GM13976 (cell line): Measurements from ENCODE around the gene PLEKHA8.
A peak's percentile ranks its signal among the peaks of the same experiment; 100 is the strongest.

Experiments
- DNase-seq: peaks from one replicate; pipeline ENCODE4 v3.0.0; 2012; ENCODE audit warnings: low spot score
- CTCF ChIP-seq: IDR thresholded peaks from 2 replicates; pipeline ENCODE4 v1.5.1; 2012; ENCODE audit warnings: borderline replicate concordance, mild to moderate bottlenecking; ENCODE audit not compliant: insufficient read depth; ENCODE audit errors: extremely low read depth, missing control alignments, control extremely low read depth
- in situ Hi-C: fragments of 300-500 bp; cut with MboI; formaldehyde crosslinking; loops from one replicate; pipeline ENCODE4 v1.12.0; 2022; ENCODE audit warnings: low sequenced_read_pairs, mixed read lengths, inconsistent platforms; ENCODE audit not compliant: unreplicated experiment

PLEKHA8 gene

GRCh38 chr7:30049173-30049572 is 21.0 kb downstream of the PLEKHA8 start:
- no peak for TF ChIP-seq CTCF
- in situ Hi-C loops: no loop called here
- DNase-seq: no peak

GRCh38 chr7:30053068-30053467 is 24.9 kb downstream of the PLEKHA8 start:
- TF ChIP-seq CTCF: no peak
- no peak for DNase-seq
- in situ Hi-C loops: no loop called here

GRCh38 chr7:30057741-30058140 is 29.5 kb downstream of the PLEKHA8 start:
- in situ Hi-C loops: no loop called here
- no peak for DNase-seq
- no peak for TF ChIP-seq CTCF

- in situ Hi-C loops: loop anchor here (10.0 kb wide), 1 partner anchor 187 kb away; no protein-coding TSS in a partner anchor
These were observed 33.6 kb downstream of the PLEKHA8 start for GRCh38 chr7:30061786-30062185.

GRCh38 chr7:30062587-30062986 is 34.4 kb downstream of the PLEKHA8 start:
- in situ Hi-C loops: loop anchor here (10.0 kb wide), 1 partner anchor 188 kb away; no protein-coding TSS in a partner anchor

More at GRCh38 chr7:30061786-30062185, 33.6 kb downstream of the PLEKHA8 start:
- peak; percentile 17 for DNase-seq

GRCh38 chr7:30065746-30066145 is 37.5 kb downstream of the PLEKHA8 start:
- in situ Hi-C loops: loop anchor here (10.0 kb wide), 1 partner anchor 191 kb away; no protein-coding TSS in a partner anchor
- no peak for DNase-seq
- TF ChIP-seq CTCF: no peak

More at GRCh38 chr7:30062587-30062986, 34.4 kb downstream of the PLEKHA8 start:
- peak; percentile 47 for TF ChIP-seq CTCF
- peak; percentile 41 for DNase-seq

- no peak for TF ChIP-seq CTCF
- in situ Hi-C loops: loop anchor here (10.0 kb wide), 1 partner anchor 192 kb away; no protein-coding TSS in a partner anchor
- no peak for DNase-seq
These were observed 38.5 kb downstream of the PLEKHA8 start for GRCh38 chr7:30066687-30067086.
